ENCODE results near the gene FGR.

The FGR gene

DNA sequence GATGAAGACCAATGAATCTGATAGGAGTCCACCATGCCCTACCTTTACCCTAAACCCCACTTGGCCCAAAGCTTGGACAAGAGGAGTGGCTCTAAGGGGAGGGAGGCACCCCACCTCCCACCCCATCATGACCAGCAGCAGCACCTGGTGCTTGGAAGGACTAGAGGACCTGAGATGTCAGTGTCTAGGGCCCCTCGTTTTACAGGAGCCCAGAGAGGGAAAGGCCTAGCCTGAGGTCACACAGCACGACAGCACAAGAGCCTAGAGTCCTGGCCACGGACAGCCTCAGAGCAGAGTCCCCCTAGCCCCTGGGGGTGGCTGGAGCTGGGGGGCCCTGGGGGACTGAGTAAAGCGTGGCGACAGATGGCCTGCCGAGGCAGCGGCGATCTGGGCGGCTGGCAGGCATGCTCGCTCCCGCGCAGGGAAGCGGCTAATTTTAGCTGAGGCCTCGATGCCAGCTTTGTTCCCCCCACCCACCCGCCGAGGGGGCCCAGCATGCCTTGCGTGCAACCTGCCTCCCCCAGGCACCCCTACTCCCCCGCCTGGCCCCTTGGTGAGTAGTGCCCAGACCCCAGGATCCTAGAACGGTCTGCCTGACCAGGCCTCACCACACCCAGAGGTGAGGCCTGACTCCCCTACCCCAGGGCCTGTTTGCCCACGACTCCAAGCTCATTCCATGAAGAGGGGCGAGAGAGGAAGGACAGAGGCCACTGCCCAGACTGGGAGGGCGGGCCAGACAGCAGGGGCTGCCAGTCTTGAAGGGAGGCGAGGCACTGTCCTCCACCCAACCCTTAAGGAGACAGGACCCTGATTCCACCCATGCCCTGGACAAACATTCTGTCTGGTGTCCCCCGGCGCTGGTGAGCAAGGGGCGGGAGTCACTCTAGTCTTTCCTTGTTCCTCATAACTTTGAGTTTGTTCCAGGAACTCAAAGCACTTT, 70.0 kb downstream of the FGR start:
- DNase-seq (ENCODE audit: low read depth in 2 of 2), result no peak
- no peak overlapping the region for H3K4me3 ChIP-seq (replicated peaks in 1 of 2; ENCODE audit: low read depth in 2 of 2, low read length in 2 of 2)
- TF ChIP-seq, protein P1, sequence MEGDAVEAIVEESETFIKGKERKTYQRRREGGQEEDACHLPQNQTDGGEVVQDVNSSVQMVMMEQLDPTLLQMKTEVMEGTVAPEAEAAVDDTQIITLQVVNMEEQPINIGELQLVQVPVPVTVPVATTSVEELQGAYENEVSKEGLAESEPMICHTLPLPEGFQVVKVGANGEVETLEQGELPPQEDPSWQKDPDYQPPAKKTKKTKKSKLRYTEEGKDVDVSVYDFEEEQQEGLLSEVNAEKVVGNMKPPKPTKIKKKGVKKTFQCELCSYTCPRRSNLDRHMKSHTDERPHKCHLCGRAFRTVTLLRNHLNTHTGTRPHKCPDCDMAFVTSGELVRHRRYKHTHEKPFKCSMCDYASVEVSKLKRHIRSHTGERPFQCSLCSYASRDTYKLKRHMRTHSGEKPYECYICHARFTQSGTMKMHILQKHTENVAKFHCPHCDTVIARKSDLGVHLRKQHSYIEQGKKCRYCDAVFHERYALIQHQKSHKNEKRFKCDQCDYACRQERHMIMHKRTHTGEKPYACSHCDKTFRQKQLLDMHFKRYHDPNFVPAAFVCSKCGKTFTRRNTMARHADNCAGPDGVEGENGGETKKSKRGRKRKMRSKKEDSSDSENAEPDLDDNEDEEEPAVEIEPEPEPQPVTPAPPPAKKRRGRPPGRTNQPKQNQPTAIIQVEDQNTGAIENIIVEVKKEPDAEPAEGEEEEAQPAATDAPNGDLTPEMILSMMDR (IDR thresholded peaks at IDR 0.05; ENCODE audit: low read depth, low read length), result no peak

DNA sequence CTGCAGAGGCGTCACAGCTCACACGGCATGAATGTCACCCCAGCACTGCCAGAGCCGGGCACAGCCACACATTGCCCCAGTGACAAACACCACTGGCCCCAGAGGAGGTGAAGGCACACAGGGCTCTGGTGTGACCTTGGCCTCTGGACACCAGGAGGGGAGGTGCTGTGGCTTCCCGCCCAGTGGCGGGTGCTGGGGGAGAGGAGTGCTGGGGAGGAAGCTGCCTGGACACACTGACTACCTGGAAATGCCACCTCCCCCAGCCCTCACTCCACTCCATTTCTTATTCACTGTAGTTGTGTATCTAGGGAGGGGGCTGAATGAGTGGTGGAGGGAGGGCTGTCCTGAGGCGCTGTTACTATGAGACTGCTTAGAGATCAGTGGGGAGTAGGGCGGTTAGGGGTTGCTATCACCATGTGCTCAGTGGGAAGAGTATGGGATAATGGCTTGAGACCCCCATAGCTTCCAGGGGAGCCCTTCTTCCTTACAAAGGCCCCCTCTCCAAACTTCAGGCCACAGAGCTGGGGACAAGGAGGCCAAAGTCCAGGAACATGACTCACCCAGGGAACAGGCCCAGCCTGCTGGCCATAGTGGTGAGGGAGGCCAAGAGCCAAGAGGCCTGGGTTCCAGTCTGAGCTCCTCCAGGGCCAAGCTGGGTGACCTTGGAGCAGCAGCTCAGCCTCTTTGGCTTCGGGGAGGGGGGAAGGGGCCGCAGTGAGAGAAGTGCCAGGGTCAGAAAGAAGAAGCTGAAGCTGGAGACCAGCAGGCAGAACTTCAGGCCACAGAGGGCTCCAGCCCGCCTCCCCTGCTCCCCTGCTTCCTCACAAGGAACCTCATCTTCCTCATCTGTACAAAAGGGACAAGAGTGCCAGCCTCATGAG, 71.2 kb downstream of the FGR start:
- TF ChIP-seq, protein P1 (IDR thresholded peaks at IDR 0.05; ENCODE audit: low read depth, low read length), result no peak
- peak; percentile 52 to 53 for DNase-seq (ENCODE audit: low read depth in 2 of 2)
- no peak overlapping the region for H3K4me3 ChIP-seq (replicated peaks in 1 of 2; ENCODE audit: low read depth in 2 of 2, low read length in 2 of 2)

DNA sequence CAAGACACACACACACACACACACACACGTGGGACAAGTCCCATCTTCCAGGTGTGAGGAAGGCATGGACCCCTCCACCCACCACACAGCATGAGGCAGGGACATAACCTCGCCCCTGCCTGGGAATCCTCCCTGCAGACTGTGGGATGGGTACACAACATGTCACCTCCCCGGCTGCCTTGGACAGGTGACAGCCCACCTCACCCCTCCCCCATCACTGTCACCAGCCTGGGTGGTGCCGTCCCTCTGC, 71.7 kb downstream of the FGR start:
- TF ChIP-seq, protein P1 (IDR thresholded peaks at IDR 0.05; ENCODE audit: low read depth, low read length), result no peak
- no peak for DNase-seq (ENCODE audit: low read depth in 2 of 2)
- H3K4me3 ChIP-seq (replicated peaks in 1 of 2; ENCODE audit: low read depth in 2 of 2, low read length in 2 of 2), result no peak overlapping the region

DNA sequence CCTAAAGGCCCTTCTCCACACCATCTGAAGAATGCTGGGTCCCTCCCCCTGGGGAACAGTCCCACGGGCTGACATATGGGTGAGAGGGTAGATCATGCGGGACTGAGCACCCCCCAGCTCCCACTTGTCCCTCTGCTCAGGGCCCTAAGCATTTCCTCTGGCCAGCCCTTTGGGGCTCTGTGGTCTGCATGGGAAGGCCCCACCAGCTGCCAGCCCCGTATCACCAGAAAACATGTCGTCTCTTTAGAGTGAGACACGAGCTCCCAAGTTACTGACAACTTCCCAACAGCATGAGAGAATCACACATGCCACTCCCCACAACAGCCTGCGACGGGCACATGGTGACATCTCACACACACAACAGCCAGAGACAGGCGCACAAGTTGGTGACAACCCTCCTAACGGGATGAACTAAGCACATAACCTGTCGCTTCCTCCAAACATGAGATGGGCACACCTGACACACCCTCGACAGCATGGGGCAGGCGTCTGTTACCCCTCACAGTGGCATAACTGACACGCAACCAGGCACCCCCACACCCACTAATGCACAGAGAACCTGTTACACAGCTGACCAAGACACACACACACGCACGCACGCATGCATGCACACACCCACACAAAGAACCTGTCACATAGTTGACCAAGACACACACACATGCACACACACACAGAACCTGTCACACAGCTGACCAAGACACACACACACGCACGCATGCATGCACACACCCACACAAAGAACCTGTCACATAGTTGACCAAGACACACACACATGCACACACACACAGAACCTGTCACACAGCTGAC, 72.2 kb downstream of the FGR start:
- DNase-seq (ENCODE audit: low read depth in 2 of 2), result no peak

More for the DNA sequence above, 72.2 kb downstream of the FGR start:
- TF ChIP-seq, protein P1 (IDR thresholded peaks at IDR 0.05; ENCODE audit: low read depth, low read length), result no peak
- no peak overlapping the region for H3K4me3 ChIP-seq (replicated peaks in 1 of 2; ENCODE audit: low read depth in 2 of 2, low read length in 2 of 2)

All from cardiac fibroblast (primary cell).